ENCODE measurements around the gene EXOC6. TPM values are rescaled to one million over a fixed set of nuclear protein-coding genes. Genes with fewer than 3 reads are reported as not detected.

Gene EXOC6
- total RNA-seq, 1 donor from 2014 or later = 22.9 TPM

- DNase-seq (ENCODE audit: low spot score) (no peak), ATAC-seq (no peak)
- intact Hi-C loops (cut with DNase I) = no loop called here
Measured at GRCh38 chr10:93068411-93069244, 220.3 kb downstream of the EXOC6 start.

DNA sequence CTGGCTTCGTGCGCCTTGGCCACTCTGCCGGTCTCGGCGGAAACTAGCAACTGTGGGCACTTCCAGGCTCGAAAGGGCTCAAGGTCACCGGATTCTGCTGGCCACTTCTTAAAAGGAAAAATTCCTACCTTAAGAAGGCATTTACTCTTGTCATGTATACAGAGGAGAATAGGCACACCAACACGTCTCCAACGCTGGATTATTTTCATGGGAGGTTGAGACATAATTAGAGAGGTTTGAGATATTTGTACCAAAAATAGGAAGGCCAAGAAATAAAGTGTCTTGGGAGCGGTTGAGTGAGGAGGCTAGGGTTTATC is 220.9 kb downstream of the EXOC6 start:
- DNase-seq (ENCODE audit: low spot score) = no peak
- no peak for ATAC-seq
- intact Hi-C loops (cut with DNase I) = no loop called here

GRCh38 chr10:93070378-93071176 is 222.3 kb downstream of the EXOC6 start:
- DNase-seq (ENCODE audit: low spot score) (no peak), ATAC-seq (no peak)
- intact Hi-C loops (cut with DNase I) = no loop called here

DNA sequence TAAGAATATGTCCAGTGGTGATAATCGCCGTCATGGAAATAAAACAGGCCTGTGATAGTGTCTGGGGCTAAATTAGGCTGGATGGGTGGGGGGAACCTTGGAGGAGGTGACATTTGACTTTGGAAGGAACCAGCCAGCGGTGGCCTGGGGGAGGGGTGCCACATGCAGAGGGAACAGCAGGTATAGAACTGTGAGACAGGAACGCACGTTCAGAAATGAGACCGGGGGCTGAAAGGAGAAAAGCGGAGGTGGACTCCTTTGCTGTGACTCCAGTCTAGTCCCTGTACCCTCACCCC is 222.8 kb downstream of the EXOC6 start:
- intact Hi-C loops (cut with DNase I) = no loop called here
- DNase-seq (ENCODE audit: low spot score) (no peak), ATAC-seq (no peak)

- intact Hi-C loops (cut with DNase I) = no loop called here
- DNase-seq (ENCODE audit: low spot score) = no peak
- peak; percentile 13 for ATAC-seq
Measured at GRCh38 chr10:93071674-93072224, 223.4 kb downstream of the EXOC6 start.

DNA sequence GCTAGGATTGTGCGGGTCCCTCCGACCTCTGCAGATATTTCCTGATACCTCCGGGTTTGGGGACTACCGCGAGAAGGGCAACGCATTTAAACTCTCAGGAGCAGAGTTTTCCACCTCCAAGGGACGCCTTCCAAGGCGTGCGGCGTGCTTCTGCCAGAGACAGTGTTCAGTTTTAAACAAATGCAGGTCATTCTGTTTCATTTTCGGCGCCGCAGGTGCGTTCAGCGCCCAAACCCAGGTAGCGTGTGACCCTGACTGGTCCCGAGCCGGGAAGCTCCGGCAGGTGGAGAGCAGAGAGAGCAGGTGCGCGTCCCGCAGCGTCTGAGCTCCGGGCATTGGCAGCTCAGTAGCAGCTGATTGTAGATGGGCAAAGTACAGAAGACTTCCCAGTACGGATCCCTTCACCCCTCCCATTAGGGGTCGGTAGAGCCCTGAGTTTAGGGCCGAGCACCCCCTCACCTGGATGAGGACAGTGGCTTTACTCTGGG is 223.9 kb downstream of the EXOC6 start:
- ATAC-seq (peak; percentile 23), DNase-seq (ENCODE audit: low spot score) (no peak)
- intact Hi-C loops (cut with DNase I) = no loop called here

GRCh38 chr10:93072713-93073538 is 224.6 kb downstream of the EXOC6 start:
- DNase-seq (ENCODE audit: low spot score) (no peak), ATAC-seq (peak; percentile 10)
- intact Hi-C loops (cut with DNase I) = no loop called here

GRCh38 chr10:93073539-93074146 is 225.3 kb downstream of the EXOC6 start, which contains the start of gene CYP26A1:
Gene CYP26A1, plus strand, starts transcription at chr10:93073893. Its CDS starts 42 bp downstream, at chr10:93073935.
- intact Hi-C loops (cut with DNase I) = no loop called here
- no peak for ATAC-seq

GRCh38 chr10:93074147-93074596 is 225.9 kb downstream of the EXOC6 start:
- no peak for ATAC-seq
- no peak for DNase-seq (ENCODE audit: low spot score)
- intact Hi-C loops (cut with DNase I) = no loop called here

More at GRCh38 chr10:93073539-93074146, 225.3 kb downstream of the EXOC6 start, which contains the start of gene CYP26A1:
- DNase-seq (ENCODE audit: low spot score) = no peak

DNA sequence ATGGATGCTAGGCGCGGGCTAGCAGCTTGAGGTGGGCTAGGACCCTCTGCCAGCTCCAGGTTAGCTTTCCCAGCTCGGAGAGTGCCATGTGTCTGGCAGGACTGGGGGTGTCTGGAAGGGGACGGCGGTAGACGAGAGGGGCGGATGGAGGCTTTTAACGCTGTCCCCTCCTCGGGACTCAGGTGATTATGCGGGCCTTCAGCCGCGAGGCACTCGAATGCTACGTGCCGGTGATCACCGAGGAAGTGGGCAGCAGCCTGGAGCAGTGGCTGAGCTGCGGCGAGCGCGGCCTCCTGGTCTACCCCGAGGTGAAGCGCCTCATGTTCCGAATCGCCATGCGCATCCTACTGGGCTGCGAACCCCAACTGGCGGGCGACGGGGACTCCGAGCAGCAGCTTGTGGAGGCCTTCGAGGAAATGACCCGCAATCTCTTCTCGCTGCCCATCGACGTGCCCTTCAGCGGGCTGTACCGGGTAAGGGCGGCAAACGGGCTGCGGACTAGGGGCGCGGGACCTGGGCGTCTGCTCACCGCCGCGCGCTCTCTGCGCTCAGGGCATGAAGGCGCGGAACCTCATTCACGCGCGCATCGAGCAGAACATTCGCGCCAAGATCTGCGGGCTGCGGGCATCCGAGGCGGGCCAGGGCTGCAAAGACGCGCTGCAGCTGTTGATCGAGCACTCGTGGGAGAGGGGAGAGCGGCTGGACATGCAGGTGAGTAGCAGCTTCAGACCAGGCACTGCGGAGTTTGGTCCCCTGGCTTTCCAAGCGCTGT is 226.5 kb downstream of the EXOC6 start:
- ATAC-seq (no peak), DNase-seq (ENCODE audit: low spot score) (no peak)
- intact Hi-C loops (cut with DNase I) = no loop called here

- ATAC-seq (no peak), DNase-seq (ENCODE audit: low spot score) (no peak)
- intact Hi-C loops (cut with DNase I) = no loop called here
Measured at GRCh38 chr10:93075369-93076221, 227.3 kb downstream of the EXOC6 start.

- DNase-seq (ENCODE audit: low spot score) (no peak), ATAC-seq (no peak)
- intact Hi-C loops (cut with DNase I) = no loop called here
Measured at GRCh38 chr10:93076871-93077270, 228.6 kb downstream of the EXOC6 start.

GRCh38 chr10:93077860-93078337 is 229.6 kb downstream of the EXOC6 start:
- no peak for DNase-seq (ENCODE audit: low spot score)
- intact Hi-C loops (cut with DNase I) = no loop called here
- no peak for ATAC-seq

DNA sequence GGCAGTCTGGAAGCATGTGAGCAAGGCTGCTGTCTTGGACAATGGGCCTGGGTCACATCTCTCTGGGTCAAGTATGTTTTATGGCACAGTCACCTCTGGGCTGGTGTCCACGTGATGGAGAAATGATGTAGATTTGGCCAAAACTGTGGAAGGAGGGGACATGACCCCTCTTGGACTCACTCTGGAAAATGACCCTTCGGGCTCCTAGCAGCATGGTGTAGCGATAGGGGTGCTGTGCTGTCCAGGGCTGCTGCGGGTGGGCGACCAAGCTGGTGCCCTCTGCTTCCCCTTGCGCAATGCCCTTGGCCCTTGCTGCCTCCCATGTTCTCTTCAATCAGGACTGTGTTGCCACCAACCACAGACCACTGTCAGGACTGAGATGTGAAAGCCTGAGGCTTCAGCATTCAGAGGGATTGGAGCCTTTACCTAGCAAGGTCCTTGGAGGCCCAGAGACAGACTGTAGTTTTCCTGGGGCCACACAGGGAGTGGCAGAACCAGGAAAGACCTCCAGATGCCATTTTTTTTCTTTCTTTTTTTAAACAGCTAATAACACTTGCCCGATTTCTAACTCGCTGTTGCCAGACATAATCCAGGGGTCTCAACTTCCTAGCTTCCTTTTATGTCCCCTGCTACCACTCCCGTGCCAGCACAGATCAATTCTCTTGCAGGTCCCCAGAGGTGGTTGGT is 231.5 kb downstream of the EXOC6 start:
- intact Hi-C loops (cut with DNase I) = no loop called here
- ATAC-seq (peak; percentile 34), DNase-seq (ENCODE audit: low spot score) (no peak)

DNA sequence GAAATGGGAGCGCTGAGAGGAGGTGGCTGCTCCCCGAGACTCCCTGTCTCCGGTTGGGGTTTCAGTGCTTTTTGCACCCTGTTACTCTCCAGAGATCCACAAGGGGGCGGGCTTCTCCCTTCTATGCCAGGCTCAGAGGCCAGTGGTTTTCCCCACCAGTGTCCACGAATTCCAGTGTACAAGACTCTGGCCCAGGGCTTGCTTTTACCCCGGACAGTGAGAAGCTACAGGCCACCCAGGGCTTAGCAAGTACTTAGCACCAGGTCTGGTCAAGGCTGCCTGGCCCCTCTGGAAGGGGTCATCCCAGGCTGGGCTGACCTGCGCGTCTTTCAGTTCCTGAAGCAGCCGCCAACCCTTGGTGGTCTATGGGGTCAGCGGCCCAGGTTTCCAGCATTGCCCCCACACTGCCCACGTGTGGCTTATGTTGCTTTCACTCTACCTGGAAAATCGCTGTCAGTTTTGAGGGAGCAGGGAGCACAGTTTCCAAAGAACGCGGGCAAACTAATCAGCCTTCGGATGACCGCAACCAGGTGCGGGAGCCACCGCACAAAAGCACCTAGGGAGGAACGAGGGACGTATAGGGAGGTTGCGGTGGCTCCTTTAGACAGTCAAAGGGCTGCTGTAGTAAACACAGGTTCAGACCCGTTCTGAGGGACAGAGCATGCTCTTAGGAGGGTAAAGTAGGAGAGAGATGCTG is 232.2 kb downstream of the EXOC6 start:
- ATAC-seq (peak; percentile 79), DNase-seq (ENCODE audit: low spot score) (peak; percentile 76)
- intact Hi-C loops (cut with DNase I) = no loop called here

GRCh38 chr10:93081318-93081717 is 233.0 kb downstream of the EXOC6 start:
- intact Hi-C loops (cut with DNase I) = no loop called here
- no peak for ATAC-seq
- no peak for DNase-seq (ENCODE audit: low spot score)

Measured in sciatic nerve (tissue), 2 donors.